Measurements from ENCODE around the gene HGFAC. TPM values are rescaled to one million over a fixed set of nuclear protein-coding genes. Genes with fewer than 3 reads are reported as not detected.

HGFAC gene
- total RNA-seq, 2 experiments from 2014 or later: 0.25 to 0.75 TPM

DNA sequence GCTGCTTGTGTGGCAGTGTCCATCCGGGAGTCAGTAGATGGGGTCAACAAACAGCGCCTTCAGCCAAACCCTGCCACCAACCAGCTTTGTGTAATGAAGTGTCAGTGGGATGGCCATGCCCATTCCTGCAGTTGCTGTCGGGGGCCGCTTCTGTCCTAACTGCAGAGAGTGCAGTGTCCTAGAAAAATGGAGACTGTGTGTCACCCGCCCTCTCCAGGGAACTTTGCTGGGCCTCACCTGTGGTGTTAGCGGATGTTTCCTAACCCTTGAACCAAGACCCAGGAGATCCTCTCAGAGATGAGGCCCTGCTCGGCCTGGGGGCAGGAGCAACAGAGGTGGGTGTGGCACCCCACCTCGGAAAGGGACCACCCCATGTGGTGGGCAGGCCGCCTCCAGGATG is 35.3 kb upstream of the HGFAC start:
- TF ChIP-seq, protein P1, sequence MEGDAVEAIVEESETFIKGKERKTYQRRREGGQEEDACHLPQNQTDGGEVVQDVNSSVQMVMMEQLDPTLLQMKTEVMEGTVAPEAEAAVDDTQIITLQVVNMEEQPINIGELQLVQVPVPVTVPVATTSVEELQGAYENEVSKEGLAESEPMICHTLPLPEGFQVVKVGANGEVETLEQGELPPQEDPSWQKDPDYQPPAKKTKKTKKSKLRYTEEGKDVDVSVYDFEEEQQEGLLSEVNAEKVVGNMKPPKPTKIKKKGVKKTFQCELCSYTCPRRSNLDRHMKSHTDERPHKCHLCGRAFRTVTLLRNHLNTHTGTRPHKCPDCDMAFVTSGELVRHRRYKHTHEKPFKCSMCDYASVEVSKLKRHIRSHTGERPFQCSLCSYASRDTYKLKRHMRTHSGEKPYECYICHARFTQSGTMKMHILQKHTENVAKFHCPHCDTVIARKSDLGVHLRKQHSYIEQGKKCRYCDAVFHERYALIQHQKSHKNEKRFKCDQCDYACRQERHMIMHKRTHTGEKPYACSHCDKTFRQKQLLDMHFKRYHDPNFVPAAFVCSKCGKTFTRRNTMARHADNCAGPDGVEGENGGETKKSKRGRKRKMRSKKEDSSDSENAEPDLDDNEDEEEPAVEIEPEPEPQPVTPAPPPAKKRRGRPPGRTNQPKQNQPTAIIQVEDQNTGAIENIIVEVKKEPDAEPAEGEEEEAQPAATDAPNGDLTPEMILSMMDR (IDR thresholded peaks at IDR 0.05): no peak
- H3K4me1 ChIP-seq (ENCODE audit: insufficient read depth, low read length): no peaks in the 10 kb centered on the region
- no peak overlapping the region for H3K27ac ChIP-seq (ENCODE audit: low read depth in 1 of 2, low read length in 2 of 2)
- peaks cover 0 to 12% of the 10 kb centered on the region in 2 experiments for H3K9me3 ChIP-seq (ENCODE audit: control insufficient read depth in 1 of 2, insufficient read depth in 1 of 2, low read length in 2 of 2)
- H3K27me3 ChIP-seq (ENCODE audit: control insufficient read depth in 1 of 2, insufficient read depth in 2 of 2, low read length in 2 of 2): no peaks in the 10 kb centered on the region
- Mint-ChIP-seq H3K9me3 (no peaks in the 10 kb centered on the region), H3K4me1 (ENCODE audit: low read depth) (no peaks in the 10 kb centered on the region), H3K36me3 (ENCODE audit: low read depth) (no peaks in the 10 kb centered on the region), H3K27ac (no peak overlapping the region), H3K27me3 (no peaks in the 10 kb centered on the region), H3K4me3 (no peak overlapping the region)
- intact Hi-C loops (cut with DNase I, micrococcal nuclease): no loop called here
- ChIA-PET POLR2A (no interaction called here), CTCF (no interaction called here)
- DNase-seq (no peak), ATAC-seq (ENCODE audit: poor library complexity) (no peak)
- H3K36me3 ChIP-seq (ENCODE audit: insufficient read depth, low read length): no peaks in the 10 kb centered on the region
- H3K4me3 ChIP-seq (ENCODE audit: low read length): no peak overlapping the region

DNA sequence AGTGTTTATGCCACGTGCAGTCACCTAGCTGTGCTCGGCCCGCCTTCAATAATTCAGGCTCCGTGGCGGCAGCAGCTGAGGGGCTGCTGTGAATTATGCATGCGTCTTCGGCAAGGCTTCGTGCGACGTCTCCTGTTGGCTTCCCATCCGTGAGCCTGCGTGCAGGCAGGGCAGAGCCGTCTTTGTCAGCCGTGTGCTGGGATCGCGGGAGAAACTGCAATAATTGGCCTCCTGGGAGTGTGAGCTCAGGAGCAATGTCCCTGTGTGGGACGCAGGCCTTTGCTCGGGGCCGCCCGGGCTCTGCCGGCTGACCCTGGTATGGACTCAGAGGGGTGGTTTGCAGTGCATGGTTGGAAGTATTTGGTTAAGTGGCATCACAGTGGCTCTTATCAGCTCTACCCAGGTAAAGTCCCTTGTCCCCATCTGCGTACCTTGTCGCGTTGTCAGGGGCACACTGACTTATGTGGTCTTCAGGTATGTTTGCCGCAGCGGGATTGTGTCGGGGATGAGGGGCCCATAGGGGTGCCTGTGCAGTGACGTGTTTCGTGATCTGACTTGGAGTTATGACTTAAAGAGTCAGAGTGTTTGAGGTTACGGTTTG is 34.5 kb upstream of the HGFAC start:
- H3K4me3 ChIP-seq (ENCODE audit: low read length): no peak overlapping the region
- H3K9me3 ChIP-seq (ENCODE audit: control insufficient read depth in 1 of 2, insufficient read depth in 1 of 2, low read length in 2 of 2): peaks cover 0 to 12% of the 10 kb centered on the region in 2 experiments
- intact Hi-C loops (cut with DNase I, micrococcal nuclease): no loop called here
- H3K9me3 Mint-ChIP-seq: no peaks in the 10 kb centered on the region
- no peaks in the 10 kb centered on the region for H3K36me3 Mint-ChIP-seq (ENCODE audit: low read depth)
- no peaks in the 10 kb centered on the region for H3K4me1 ChIP-seq (ENCODE audit: insufficient read depth, low read length)
- no peak overlapping the region for H3K4me3 Mint-ChIP-seq
- H3K36me3 ChIP-seq (ENCODE audit: insufficient read depth, low read length): no peaks in the 10 kb centered on the region
- ChIA-PET CTCF (no interaction called here), POLR2A (no interaction called here)
- no peak overlapping the region for H3K27ac Mint-ChIP-seq
- H3K27ac ChIP-seq (ENCODE audit: low read depth in 1 of 2, low read length in 2 of 2): no peak overlapping the region
- no peaks in the 10 kb centered on the region for H3K27me3 Mint-ChIP-seq
- TF ChIP-seq, protein P1 (IDR thresholded peaks at IDR 0.05): no peak
- ATAC-seq (ENCODE audit: poor library complexity): no peak
- DNase-seq: no peak
- no peaks in the 10 kb centered on the region for H3K4me1 Mint-ChIP-seq (ENCODE audit: low read depth)
- H3K27me3 ChIP-seq (ENCODE audit: control insufficient read depth in 1 of 2, insufficient read depth in 2 of 2, low read length in 2 of 2): no peaks in the 10 kb centered on the region

DNA sequence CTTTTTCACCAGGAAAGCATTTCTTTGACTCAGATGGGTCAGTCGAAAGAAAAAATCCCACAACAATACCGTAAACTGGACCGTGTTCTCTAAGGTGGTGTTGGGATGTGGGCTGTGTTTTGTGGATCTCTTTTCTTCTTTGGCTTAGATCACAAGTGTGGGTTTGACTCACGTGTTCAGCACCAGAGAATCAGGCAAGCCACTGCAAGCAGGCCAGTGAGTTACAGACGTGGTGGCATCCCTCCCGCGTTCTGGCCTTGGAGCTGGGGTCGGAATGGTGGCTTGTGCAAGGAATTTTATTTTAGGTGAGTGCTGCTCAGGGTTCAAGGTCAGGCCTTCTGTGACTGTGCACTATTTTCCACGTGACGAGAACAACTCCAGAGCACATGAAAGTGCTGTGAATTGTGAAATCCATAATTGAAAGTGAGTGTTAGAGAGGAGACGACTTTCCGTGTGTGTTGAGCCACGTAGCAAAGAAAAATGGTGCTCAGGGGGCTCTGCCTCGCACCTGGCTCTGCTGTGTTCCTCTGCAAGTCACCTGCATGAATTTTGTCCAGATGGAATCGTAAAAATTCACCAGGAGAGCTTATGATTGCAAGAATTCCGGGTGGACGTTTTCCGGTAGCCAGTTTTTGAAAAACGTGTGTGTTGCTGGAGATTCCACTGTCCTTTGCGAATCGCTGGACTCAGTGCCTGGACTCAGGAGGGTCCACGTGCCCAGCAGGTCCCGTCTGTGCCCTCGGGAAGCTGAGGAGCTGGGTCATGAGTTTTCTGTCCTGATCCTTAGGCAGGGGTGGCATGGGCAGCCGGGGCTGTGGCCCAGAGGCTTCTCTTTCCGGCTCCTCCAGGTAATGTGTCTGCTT is 33.6 kb upstream of the HGFAC start:
- POLR2A ChIA-PET: no interaction called here
- no peaks in the 10 kb centered on the region for H3K27me3 ChIP-seq (ENCODE audit: control insufficient read depth in 1 of 2, insufficient read depth in 2 of 2, low read length in 2 of 2)
- intact Hi-C loops (cut with DNase I, micrococcal nuclease): no loop called here
- H3K4me3 ChIP-seq (ENCODE audit: low read length): no peak overlapping the region
- Mint-ChIP-seq H3K4me1 (ENCODE audit: low read depth) (no peaks in the 10 kb centered on the region), H3K9me3 (no peaks in the 10 kb centered on the region), H3K27me3 (no peaks in the 10 kb centered on the region), H3K27ac (no peak overlapping the region), H3K36me3 (ENCODE audit: low read depth) (no peaks in the 10 kb centered on the region), H3K4me3 (no peak overlapping the region)
- CTCF ChIA-PET: no interaction called here
- TF ChIP-seq, protein P1 (IDR thresholded peaks at IDR 0.05): no peak
- H3K27ac ChIP-seq (ENCODE audit: low read depth in 1 of 2, low read length in 2 of 2): no peak overlapping the region
- DNase-seq (no peak), ATAC-seq (ENCODE audit: poor library complexity) (no peak)
- peaks cover 0 to 9% of the 10 kb centered on the region in 2 experiments for H3K9me3 ChIP-seq (ENCODE audit: control insufficient read depth in 1 of 2, insufficient read depth in 1 of 2, low read length in 2 of 2)
- H3K4me1 ChIP-seq (ENCODE audit: insufficient read depth, low read length): no peaks in the 10 kb centered on the region
- H3K36me3 ChIP-seq (ENCODE audit: insufficient read depth, low read length): no peaks in the 10 kb centered on the region

All from CD4-positive, alpha-beta T cell (primary cell).